H9 (cell line): ENCODE data around the gene RTP3. TPM values are rescaled to one million over a fixed set of nuclear protein-coding genes. Genes with fewer than 3 reads are reported as not detected.
A peak's percentile ranks its signal among the peaks of the same experiment; 100 is the strongest.

Experiments
- DNase-seq: peaks from one replicate; pipeline ENCODE4 v3.0.0-alpha.2; 2017
- H2AFZ ChIP-seq: one replicate; pipeline ENCODE4 v1.6.1; 2013; ENCODE audit warnings: mild to moderate bottlenecking, low read length, control low read depth, moderate library complexity
- H2AK5ac ChIP-seq: 2 replicates; pipeline ENCODE4 v1.6.1; 2013; ENCODE audit warnings: low read length, control low read depth, mixed read lengths; ENCODE audit not compliant: insufficient read length
- H2BK120ac ChIP-seq: one replicate; pipeline ENCODE4 v1.6.1; 2013; ENCODE audit warnings: low read depth, mild to moderate bottlenecking, low read length, control low read depth, inconsistent platforms; ENCODE audit not compliant: poor library complexity, severe bottlenecking
- H2BK12ac ChIP-seq: 2 replicates; pipeline ENCODE4 v1.6.1; 2013; ENCODE audit warnings: low read length, control low read depth, mixed read lengths, low read depth; ENCODE audit not compliant: insufficient read length
- H2BK15ac ChIP-seq: 2 replicates; pipeline ENCODE4 v1.6.1; 2013; ENCODE audit warnings: low read depth, low read length, control low read depth
- H2BK20ac ChIP-seq: one replicate; pipeline ENCODE4 v1.6.1; 2013; ENCODE audit warnings: low read depth, mild to moderate bottlenecking, low read length, control low read depth, inconsistent platforms; ENCODE audit not compliant: poor library complexity, severe bottlenecking
- H2BK5ac ChIP-seq: 2 replicates; pipeline ENCODE4 v1.6.1; 2013; ENCODE audit warnings: low read length, control low read depth, mixed read lengths; ENCODE audit not compliant: insufficient read length
- H3K14ac ChIP-seq: 2 replicates; pipeline ENCODE4 v1.6.1; 2013; ENCODE audit warnings: low read length, control low read depth; ENCODE audit not compliant: insufficient read depth
- H3K18ac ChIP-seq: 2 replicates; pipeline ENCODE4 v1.6.1; 2013; ENCODE audit warnings: low read depth, mild to moderate bottlenecking, mixed read lengths, low read length, control low read depth; ENCODE audit not compliant: insufficient read length
- H3K23ac ChIP-seq: 2 replicates; pipeline ENCODE4 v1.6.1; 2013; ENCODE audit warnings: low read length, control low read depth, mixed read lengths, low read depth; ENCODE audit not compliant: insufficient read length
- H3K23me2 ChIP-seq: 2 replicates; pipeline ENCODE4 v1.6.1; 2013; ENCODE audit warnings: low read depth, mild to moderate bottlenecking, mixed read lengths, low read length, control low read depth; ENCODE audit not compliant: insufficient read length, poor library complexity, severe bottlenecking
- H3K27ac ChIP-seq: 2 replicates; pipeline ENCODE4 v1.5.1; 2013; ENCODE audit warnings: low read length, control low read depth, mixed read lengths, low read depth; ENCODE audit not compliant: insufficient read length
- H3K27me3 ChIP-seq: 2 replicates; pipeline ENCODE4 v1.6.1; 2013; ENCODE audit warnings: low read length, control low read depth, inconsistent platforms; ENCODE audit not compliant: insufficient read depth
- H3K4ac ChIP-seq: 2 replicates; pipeline ENCODE4 v1.6.1; 2013; ENCODE audit warnings: low read depth, mild to moderate bottlenecking, control low read depth, inconsistent platforms, low read length, moderate library complexity
- H3K4me1 ChIP-seq: 2 replicates; pipeline ENCODE4 v1.6.1; 2013; ENCODE audit warnings: low read length, control low read depth, inconsistent platforms; ENCODE audit not compliant: insufficient read depth
- H3K4me2 ChIP-seq: 2 replicates; pipeline ENCODE4 v1.6.1; 2013; ENCODE audit warnings: low read length, control low read depth, mixed read lengths; ENCODE audit not compliant: insufficient read length, insufficient read depth
- H3K56ac ChIP-seq: 2 replicates; pipeline ENCODE4 v1.6.1; 2013; ENCODE audit warnings: low read depth, mild to moderate bottlenecking, mixed read lengths, low read length, control low read depth; ENCODE audit not compliant: insufficient read length
- H3K79me1 ChIP-seq: 2 replicates; pipeline ENCODE4 v1.6.1; 2013; ENCODE audit warnings: low read depth, mild to moderate bottlenecking, moderate library complexity, low read length, control low read depth, inconsistent platforms; ENCODE audit not compliant: insufficient read depth, poor library complexity, severe bottlenecking
- H3K79me2 ChIP-seq: 2 replicates; pipeline ENCODE4 v1.6.1; 2013; ENCODE audit warnings: low read length, control low read depth, inconsistent platforms; ENCODE audit not compliant: insufficient read depth
- H3K9ac ChIP-seq: 2 replicates; pipeline ENCODE4 v1.6.1; 2013; ENCODE audit warnings: low read length, control low read depth, mixed read lengths; ENCODE audit not compliant: insufficient read length; ENCODE audit errors: extremely low read depth
- H3K9me3 ChIP-seq: one replicate; pipeline ENCODE4 v1.6.1; 2013; ENCODE audit warnings: low read depth, low read length, inconsistent platforms; ENCODE audit not compliant: control insufficient read depth
- H3T11ph ChIP-seq: one replicate; pipeline ENCODE4 v1.6.1; 2013; ENCODE audit warnings: mild to moderate bottlenecking, low read length, control low read depth, inconsistent platforms
- H4K20me1 ChIP-seq: one replicate; pipeline ENCODE4 v1.6.1; 2013; ENCODE audit not compliant: control insufficient read depth, insufficient read length, insufficient read depth
- H4K5ac ChIP-seq: 2 replicates; pipeline ENCODE4 v1.6.1; 2013; ENCODE audit warnings: low read depth, mild to moderate bottlenecking, mixed read lengths, low read length, control low read depth; ENCODE audit not compliant: insufficient read length
- H4K8ac ChIP-seq: replicated peaks from 2 replicates; pipeline ENCODE4 v1.6.1; 2013; ENCODE audit warnings: low read length, control low read depth, mixed read lengths, low read depth; ENCODE audit not compliant: insufficient read length
- H4K91ac ChIP-seq: 2 replicates; pipeline ENCODE4 v1.6.1; 2013; ENCODE audit warnings: low read depth, mild to moderate bottlenecking, moderate library complexity, mixed read lengths, low read length, control low read depth; ENCODE audit not compliant: insufficient read length
- H3K27ac Mint-ChIP-seq, 3 experiments: 2 replicates in 2 of 3; 3 replicates in 1 of 3; pipeline ENCODE4 v1.8.0; 2020 to 2021; ENCODE audit warnings: mixed read lengths in 3 of 3, mild to moderate bottlenecking in 1 of 3, moderate library complexity in 1 of 3
- H3K27me3 Mint-ChIP-seq: 2 replicates; pipeline ENCODE4 v1.8.0; 2021; ENCODE audit warnings: low read depth, mild to moderate bottlenecking, moderate library complexity, mixed read lengths
- H3K36me3 Mint-ChIP-seq, 3 experiments: 2 replicates in 2 of 3; 3 replicates in 1 of 3; pipeline ENCODE4 v1.8.0; 2020 to 2021; ENCODE audit warnings: low read depth in 3 of 3, mixed read lengths in 3 of 3; ENCODE audit not compliant: insufficient read depth in 1 of 3
- H3K4me1 Mint-ChIP-seq, 2 experiments: 2 replicates each; pipeline ENCODE4 v1.8.0; 2020; ENCODE audit warnings: mixed read lengths in 2 of 2
- H3K4me3 Mint-ChIP-seq, 2 experiments: 2 replicates in 1 of 2; 3 replicates in 1 of 2; pipeline ENCODE4 v1.8.0; 2020 to 2021; ENCODE audit warnings: mild to moderate bottlenecking in 2 of 2, mixed read lengths in 2 of 2, moderate library complexity in 1 of 2
- H3K9me3 Mint-ChIP-seq, 2 experiments: 2 replicates in 1 of 2; 3 replicates in 1 of 2; pipeline ENCODE4 v1.8.0; 2020; ENCODE audit warnings: mild to moderate bottlenecking in 2 of 2, mixed read lengths in 2 of 2, moderate library complexity in 1 of 2
- WGBS: extraction: QIAGEN DNeasy Blood & Tissue Kit; methylation state at CpG from one replicate; pipeline ENCODE4 v1.1.7; 2013; ENCODE audit warnings: missing lambda C conversion rate, low lambda C conversion rate, mixed read lengths; ENCODE audit not compliant: insufficient read length; ENCODE audit errors: extremely low coverage; 5-methylcytosine and 5-hydroxymethylcytosine counted together
- total RNA-seq: library from RNA; stranded (reverse); gene quantifications from 2 replicates; pipeline ENCODE4 v1.2.1, GENCODE V29; 2021
- TF ChIP-seq, protein P1 (sequence below): fragments of 200-600 bp; sonication (generic); conservative IDR thresholded peaks from 3 replicates; pipeline ENCODE4 v1.8.0; 2021; ENCODE audit warnings: antibody characterized with exemption, mild to moderate bottlenecking

The RTP3 gene
- total RNA-seq, 1 experiment from 2014 or later, result not detected

- Mint-ChIP-seq H3K4me3 (no peak overlapping the region), H3K27me3 (peaks cover 16% of the 10 kb centered on the region), H3K36me3 (no peaks in the 10 kb centered on the region), H3K4me1 (peaks cover 0 to 4% of the 10 kb centered on the region in 2 experiments; a peak in 2 of 4 replicates), H3K9me3 (no peaks in the 10 kb centered on the region), H3K27ac (no peak overlapping the region)
- H3K9ac ChIP-seq, result no peak overlapping the region
- H3T11ph ChIP-seq, result no peak overlapping the region
- no peak overlapping the region for H2BK20ac ChIP-seq
- H3K27me3 ChIP-seq, result no peaks in the 10 kb centered on the region; the same call in 1 of the 2 replicates
- H4K91ac ChIP-seq, result no peak overlapping the region
- H3K79me2 ChIP-seq, result no peaks in the 10 kb centered on the region
- no peak overlapping the region for H4K5ac ChIP-seq
- peak; percentile 17 for DNase-seq
- no peaks in the 10 kb centered on the region for H3K79me1 ChIP-seq
- TF ChIP-seq, protein P1, sequence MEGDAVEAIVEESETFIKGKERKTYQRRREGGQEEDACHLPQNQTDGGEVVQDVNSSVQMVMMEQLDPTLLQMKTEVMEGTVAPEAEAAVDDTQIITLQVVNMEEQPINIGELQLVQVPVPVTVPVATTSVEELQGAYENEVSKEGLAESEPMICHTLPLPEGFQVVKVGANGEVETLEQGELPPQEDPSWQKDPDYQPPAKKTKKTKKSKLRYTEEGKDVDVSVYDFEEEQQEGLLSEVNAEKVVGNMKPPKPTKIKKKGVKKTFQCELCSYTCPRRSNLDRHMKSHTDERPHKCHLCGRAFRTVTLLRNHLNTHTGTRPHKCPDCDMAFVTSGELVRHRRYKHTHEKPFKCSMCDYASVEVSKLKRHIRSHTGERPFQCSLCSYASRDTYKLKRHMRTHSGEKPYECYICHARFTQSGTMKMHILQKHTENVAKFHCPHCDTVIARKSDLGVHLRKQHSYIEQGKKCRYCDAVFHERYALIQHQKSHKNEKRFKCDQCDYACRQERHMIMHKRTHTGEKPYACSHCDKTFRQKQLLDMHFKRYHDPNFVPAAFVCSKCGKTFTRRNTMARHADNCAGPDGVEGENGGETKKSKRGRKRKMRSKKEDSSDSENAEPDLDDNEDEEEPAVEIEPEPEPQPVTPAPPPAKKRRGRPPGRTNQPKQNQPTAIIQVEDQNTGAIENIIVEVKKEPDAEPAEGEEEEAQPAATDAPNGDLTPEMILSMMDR, result no peak
- no peak overlapping the region for H3K18ac ChIP-seq
- H3K4me2 ChIP-seq, result no peak overlapping the region
- no peak overlapping the region for H2BK12ac ChIP-seq
- H4K8ac ChIP-seq, result no peak overlapping the region
- no peak overlapping the region for H2BK120ac ChIP-seq
- H3K56ac ChIP-seq, result no peak overlapping the region
- H3K14ac ChIP-seq, result no peak overlapping the region
- H3K23me2 ChIP-seq, result no peaks in the 10 kb centered on the region
- no peak overlapping the region for H3K27ac ChIP-seq
- H2AK5ac ChIP-seq, result no peak overlapping the region
- H2BK5ac ChIP-seq, result no peak overlapping the region
- H3K23ac ChIP-seq, result no peak overlapping the region
- H3K4ac ChIP-seq, result no peak overlapping the region
- H2BK15ac ChIP-seq, result no peak overlapping the region
- no peaks in the 10 kb centered on the region for H3K9me3 ChIP-seq
- no CpG with 5 or more reads among the region's 1 CpG for WGBS
- no peak overlapping the region for H2AFZ ChIP-seq
- no peaks in the 10 kb centered on the region for H4K20me1 ChIP-seq
- H3K4me1 ChIP-seq, result no peaks in the 10 kb centered on the region
These were observed 30.8 kb upstream of the RTP3 start for GRCh38 chr3:46466871-46467403.
